Upper lobe of left lung (tissue), 4 donors: ENCODE data around the gene SPDYE3.

Experiments
- POLR2AphosphoS5 ChIP-seq, 2 donors: sonication (generic); formaldehyde crosslinking; IDR thresholded peaks; one replicate each; pipeline ENCODE4 v1.5.1; 2017; ENCODE audit warnings: antibody characterized with exemption in 2 of 2
- TF ChIP-seq, protein P1 (sequence below), 6 experiments: fragments of 450-650 bp in 4 of 6; fragments of 200-600 bp in 2 of 6; sonication (generic) in 2 of 6; IDR thresholded peaks; one replicate each; pipeline ENCODE4 v1.5.1; 2016 to 2019; ENCODE audit warnings: antibody characterized with exemption in 6 of 6

DNA sequence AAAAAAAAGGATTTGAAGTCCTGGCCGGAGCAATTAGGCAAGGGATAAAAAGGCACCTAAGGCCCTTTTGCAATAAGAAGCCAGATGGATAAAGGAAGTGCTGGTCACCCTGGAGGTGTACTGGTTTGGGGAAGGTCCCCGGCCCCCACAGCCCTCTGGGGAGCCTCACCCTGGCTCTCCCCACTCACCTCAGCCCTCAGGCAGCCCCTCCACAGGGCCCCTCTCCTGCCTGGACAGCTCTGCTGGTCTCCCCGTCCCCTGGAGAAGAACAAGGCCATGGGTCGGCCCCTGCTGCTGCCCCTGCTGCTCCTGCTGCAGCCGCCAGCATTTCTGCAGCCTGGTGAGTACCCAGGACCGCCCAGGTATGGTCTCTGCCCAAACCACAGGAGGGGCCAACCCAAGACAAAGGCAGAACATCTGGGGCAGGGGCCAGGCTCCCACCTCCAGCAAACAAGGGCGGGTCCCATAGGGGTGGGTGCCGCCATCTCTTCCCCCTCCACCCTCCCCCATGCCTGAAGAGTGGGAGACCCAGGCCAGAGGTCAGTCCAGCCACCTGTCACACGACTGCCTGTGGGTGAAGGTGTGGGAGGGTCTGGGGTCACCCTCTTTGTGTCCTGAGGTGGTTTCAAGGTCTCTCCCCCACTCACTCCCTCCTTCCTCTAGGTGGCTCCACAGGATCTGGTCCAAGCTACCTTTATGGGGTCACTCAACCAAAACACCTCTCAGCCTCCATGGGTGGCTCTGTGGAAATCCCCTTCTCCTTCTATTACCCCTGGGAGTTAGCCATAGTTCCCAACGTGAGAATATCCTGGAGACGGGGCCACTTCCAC is 50.7 kb downstream of the SPDYE3 start, which contains the start of gene PILRB:
- TF ChIP-seq, protein P1, sequence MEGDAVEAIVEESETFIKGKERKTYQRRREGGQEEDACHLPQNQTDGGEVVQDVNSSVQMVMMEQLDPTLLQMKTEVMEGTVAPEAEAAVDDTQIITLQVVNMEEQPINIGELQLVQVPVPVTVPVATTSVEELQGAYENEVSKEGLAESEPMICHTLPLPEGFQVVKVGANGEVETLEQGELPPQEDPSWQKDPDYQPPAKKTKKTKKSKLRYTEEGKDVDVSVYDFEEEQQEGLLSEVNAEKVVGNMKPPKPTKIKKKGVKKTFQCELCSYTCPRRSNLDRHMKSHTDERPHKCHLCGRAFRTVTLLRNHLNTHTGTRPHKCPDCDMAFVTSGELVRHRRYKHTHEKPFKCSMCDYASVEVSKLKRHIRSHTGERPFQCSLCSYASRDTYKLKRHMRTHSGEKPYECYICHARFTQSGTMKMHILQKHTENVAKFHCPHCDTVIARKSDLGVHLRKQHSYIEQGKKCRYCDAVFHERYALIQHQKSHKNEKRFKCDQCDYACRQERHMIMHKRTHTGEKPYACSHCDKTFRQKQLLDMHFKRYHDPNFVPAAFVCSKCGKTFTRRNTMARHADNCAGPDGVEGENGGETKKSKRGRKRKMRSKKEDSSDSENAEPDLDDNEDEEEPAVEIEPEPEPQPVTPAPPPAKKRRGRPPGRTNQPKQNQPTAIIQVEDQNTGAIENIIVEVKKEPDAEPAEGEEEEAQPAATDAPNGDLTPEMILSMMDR (IDR thresholded peaks at IDR 0.05): no peak
- TF ChIP-seq POLR2AphosphoS5 (IDR thresholded peaks at IDR 0.05): no peak
